HG03159 (cell line): ENCODE results near the gene ADRM1.

ENCODE experiments used
- ATAC-seq: cut with Tn5 transposase; IDR thresholded peaks from one replicate; pipeline ENCODE4 v1.9.1; 2021; ENCODE audit warnings: mild to moderate bottlenecking, moderate library complexity; ENCODE audit not compliant: unreplicated experiment

Gene ADRM1

DNA sequence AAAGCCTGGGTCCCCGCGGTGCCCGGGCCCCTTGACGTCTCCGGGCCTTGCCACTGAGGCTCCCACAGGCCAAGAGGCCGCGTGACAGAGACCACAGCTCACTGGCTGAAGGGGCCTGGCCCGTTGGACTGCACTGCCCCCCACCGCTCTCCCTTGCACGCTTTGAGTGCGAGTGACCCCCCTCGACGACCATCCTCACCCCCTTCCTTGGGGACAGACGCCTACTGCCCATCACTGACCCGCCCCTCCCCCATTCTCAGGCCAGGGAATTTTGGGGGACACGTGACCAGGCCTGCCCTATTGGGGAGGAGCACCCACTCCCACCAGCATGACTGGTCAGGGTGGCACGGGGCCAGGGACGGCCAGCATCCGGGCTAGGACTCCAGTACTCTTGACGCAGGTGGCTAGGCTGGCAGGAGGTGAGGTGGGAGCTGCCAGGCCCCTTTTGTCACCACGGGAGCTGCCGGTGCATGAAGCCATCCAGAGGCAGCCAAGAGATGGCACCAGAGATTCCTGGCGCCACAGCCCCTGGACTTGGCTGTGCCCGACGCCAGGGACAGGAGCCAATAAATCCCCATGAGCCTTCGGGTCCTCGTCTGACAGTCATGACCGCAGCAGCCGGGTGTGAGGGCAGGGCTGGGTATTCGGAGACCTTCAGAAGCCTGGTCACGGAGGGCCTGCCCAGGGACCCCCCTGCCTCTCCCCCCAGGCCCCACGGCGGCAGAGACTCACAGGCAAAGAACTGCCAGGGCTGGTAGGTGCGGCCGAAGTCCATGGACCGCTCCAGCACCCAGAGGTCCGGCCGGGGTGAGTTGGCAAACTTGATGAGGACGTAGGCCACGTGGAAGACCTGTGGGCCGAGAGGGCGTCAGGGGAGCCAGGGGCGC, 49.8 kb downstream of the ADRM1 start:
- no peak for ATAC-seq

DNA sequence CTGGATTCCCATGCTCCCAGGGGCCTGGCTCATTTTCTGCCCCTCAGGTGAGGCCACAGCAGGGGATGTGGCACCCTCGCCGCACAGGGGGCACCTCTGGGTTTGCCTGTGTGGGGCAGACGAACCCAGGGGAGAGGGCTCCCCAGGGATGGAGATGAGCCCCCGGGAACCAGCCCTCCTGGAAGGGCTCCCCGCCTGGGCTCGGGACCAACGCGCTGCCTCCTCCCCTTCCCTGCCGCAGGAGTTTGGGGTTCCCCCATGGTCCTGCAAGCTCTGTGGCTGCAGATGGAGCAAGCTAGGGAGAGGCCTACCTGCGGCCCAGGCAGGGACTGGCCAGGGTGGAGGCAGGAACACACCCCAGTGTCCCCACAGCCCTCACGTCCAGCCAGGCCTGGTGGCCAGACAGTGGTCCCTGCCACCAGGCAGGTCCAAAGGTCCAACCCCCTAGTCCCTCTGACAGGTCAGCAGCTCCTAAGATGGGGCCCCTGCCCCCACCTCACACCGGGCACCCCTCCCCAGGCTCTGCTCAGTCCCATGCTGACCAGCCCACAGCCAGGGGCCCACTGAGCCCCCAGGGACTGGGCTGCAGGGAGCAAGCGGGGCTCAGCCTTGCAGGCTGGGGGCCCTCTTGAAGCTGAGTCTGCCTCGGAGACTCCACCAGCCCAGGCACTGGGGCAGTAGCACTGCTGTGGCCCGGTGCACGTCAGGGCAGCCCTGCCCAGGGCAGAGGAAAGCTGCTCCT, 50.7 kb downstream of the ADRM1 start:
- no peak for ATAC-seq

DNA sequence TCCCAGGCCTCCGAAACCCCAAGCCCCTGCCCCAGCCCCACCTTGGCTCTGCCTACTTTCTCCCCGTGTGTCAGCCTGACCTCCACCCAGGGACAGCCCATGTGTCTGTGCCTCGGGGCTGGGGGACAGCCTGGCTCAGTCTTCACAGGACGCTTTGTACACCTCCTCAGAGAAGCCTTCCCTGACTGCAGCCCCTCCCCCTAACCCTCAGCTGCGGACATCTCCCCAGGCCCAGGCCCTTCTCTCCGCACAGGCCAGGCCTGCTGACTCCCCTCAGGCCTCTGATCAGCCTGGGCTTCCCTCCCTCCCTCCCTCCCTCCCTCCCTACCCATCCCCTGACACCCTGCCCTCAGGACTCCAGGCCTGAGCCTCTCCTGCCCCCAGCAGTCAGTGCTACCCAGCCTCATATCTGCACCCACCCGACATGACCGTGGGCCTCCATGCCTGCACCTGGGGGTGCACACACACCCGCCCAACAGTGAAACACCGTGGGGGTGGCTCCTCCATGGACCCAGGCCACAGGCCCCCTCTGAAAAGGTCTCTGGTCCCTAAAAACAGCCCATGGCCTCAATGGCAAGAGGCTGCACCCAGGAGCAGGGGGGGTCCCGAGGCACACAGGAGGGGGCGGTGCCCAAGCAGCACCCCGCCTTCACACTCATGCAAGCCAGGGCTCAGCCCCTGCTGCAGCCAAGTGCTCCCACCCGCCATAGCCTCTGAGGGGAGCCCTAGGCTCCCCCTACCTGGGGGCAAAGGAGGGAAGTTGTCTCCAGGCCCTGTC, 51.4 kb downstream of the ADRM1 start:
- ATAC-seq: no peak

DNA sequence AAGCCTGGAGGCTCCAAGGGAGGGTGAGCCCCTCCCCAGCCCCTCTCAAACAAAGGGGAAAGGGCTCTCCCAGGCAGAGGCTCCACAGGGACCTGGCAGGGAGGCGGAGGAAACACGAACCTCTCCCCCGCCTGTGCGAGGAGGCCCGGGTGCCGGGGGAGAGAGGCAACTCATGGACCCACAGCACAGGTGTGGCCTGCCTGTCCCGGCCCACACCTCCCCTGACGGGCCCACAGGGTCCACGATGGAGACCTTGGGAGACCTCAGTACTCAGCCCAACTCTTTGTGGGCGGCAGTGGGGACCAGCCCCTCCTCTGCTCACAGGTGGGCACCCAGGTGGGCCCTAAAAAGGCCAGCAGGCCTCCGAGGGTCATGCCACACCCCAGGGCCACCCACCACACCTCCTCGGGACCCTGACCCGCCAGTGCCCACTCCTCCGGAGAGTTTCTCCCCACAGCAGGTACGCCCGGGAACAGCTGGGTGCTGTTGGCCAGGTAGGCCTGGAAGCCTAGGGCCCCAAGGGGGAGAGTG, 52.1 kb downstream of the ADRM1 start:
- ATAC-seq: no peak

DNA sequence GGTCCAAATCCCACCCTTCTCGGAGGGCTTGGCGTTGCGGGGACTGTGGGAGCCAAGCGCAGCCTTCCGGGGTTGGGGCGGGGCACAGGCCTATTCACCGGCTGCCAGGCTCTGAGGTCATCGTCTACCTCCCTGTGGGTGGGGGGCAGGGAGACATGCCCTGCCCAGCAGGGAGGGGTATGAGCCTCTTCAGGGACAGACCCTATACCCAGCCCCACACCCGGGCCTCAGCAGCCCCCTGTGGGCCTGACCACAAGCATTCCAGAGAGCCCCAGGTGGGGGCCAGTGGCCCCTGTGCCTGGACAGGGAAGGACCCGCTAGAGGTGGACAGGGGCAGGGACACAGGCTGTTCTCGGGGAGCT, 52.7 kb downstream of the ADRM1 start:
- no peak for ATAC-seq

DNA sequence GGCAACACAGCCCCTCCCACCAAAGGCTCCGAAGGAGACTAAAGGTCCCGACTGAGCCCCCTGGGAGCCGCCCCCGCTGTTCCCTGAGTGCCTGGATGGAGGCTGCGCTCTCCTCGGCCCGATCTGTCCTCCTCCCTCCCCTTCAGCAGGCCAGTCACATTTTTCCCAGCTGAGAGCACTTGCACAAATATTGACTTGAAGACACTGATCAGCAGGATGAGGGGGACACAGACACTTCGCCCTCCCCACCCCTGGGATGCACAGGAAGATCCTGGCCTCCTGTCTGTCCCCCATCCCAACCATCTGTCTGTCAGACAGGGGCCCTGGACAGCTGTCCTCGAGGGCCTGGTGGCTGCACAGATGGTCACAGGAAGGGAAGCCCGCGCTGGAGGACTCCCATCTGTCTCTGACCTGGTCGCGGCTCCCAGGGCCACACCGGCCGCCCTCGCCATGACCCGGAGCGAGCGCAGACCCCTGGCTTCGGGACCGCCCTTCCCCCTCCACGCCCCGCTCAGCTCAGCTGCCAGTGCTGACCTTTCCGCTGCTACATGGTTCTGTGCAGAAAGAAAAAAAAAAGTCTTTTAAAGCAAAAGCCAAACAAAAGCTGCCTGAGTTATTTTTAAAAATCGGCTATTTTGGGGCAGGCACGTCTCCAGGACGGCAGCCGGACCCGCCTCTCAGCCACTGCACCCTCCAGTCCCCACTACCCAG, 53.2 kb downstream of the ADRM1 start:
- ATAC-seq: no peak

DNA sequence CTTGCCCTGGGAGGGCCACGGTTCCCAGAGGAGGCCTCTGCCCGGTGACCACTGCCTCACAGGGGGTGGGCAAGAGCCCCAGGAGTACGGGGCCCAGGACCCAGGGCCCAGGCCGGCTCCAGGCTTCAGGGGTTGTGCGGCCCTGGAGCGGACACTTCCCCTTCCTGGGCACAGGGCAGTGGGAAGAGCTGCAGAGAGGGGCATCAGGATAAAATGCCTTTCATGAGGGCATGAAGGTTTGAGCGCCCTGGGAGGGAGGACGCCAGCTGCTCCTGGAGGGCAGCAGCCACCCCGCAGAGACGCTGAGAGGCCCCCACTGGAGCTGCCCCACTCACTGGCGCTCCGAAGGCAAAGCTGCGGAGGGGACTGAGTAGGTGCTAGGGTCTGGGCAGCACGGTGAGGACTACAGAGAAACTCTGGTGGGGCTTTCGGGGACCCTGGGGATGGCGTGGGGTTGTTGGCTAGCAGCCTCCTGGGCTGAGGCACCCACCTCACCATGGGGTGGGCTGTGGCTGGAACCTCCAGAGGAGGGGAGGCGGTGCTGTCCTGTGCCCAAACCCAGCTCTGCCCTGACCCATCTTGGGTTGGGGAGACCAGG, 53.9 kb downstream of the ADRM1 start:
- no peak for ATAC-seq

DNA sequence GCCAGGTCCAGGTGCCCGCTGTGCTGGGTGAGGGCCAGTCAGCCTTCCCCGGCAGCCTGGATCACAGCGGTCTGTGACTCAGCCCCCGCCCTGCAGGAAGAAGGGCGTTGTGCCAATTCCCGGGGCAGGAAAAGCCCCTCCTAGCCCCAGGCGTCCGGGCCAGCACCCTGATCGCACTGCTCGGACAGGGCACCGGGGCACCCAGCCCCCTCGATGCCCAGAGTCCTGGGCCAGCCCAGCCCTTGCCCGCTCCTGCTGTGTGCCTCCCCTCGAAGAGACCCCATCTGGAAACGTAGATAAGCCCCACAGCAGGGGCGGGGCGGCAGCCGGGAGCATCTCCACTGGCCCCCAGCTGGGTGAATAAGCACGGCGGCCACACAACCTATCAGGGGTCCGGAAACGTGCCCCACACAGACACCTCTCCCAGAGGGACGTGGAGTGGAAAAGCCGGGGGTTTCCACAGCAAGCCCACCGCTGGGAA, 54.4 kb downstream of the ADRM1 start:
- ATAC-seq: no peak

DNA sequence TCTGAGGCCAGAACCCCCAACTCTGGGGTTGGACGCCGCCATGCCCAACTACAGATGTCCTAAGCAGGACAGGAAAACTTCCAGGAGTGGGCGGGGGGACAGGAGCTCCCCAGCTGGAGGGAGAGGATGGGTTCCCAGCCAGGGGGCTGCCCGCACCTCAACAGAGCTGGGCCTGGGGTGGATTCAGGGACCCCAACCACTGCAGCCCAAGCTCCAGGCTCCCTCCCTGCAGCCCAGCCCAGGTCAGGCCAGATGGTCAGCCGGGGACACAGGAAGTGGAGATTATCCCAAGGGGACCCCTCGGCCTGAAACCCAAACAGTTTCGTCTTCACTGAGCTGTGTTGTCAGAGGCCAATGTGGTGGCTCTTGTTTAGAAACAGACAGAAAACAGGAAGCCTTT, 54.9 kb downstream of the ADRM1 start:
- no peak for ATAC-seq
